Naive thymus-derived CD4-positive, alpha-beta T cell (primary cell): ENCODE measurements around the gene GNG12. TPM values are rescaled to one million over a fixed set of nuclear protein-coding genes. Genes with fewer than 3 reads are reported as not detected.

Experiments
- ATAC-seq: fragments of 150-1000 bp; cut with Tn5 transposase; 2 replicates; pipeline ENCODE4 v1.10.0; 2021; ENCODE audit warnings: mild to moderate bottlenecking, moderate library complexity
- CTCF ChIA-PET: fragments of 350-600 bp; sonication (Branson Sonifier 250); formaldehyde crosslinking; loops from one replicate; lab custom pipeline; 2021; ENCODE audit warnings: antibody characterized with exemption; lab: Charles Lee
- POLR2A ChIA-PET: fragments of 350-600 bp; sonication (Branson Sonifier 250); formaldehyde crosslinking; loops from one replicate; lab custom pipeline; 2021; ENCODE audit warnings: antibody characterized with exemption, inconsistent platforms; lab: Charles Lee
- DNase-seq, 9 donors: peaks; one replicate each; pipeline versions ENCODE4 v3.0.0 to v3.0.0-alpha.2; 2020 to 2022; ENCODE audit warnings: mixed read lengths in 1 of 9
- H3K27ac ChIP-seq: one replicate; pipeline ENCODE4 v1.7.0; 2013; ENCODE audit warnings: mild to moderate bottlenecking, low read depth, low read length, moderate library complexity
- H3K27me3 ChIP-seq, 2 donors: one replicate each; pipeline ENCODE4 v1.7.0; 2013; ENCODE audit warnings: low read length in 2 of 2, mild to moderate bottlenecking in 2 of 2, moderate library complexity in 2 of 2; ENCODE audit not compliant: control insufficient read depth in 2 of 2, insufficient read depth in 2 of 2
- H3K36me3 ChIP-seq, 3 experiments: 1 replicate in 2 of 3; 2 replicates in 1 of 3; pipeline ENCODE4 v1.7.0; 2013; ENCODE audit warnings: low read length in 3 of 3, mild to moderate bottlenecking in 3 of 3, moderate library complexity in 1 of 3; ENCODE audit not compliant: insufficient read depth in 3 of 3, control insufficient read depth in 2 of 3
- H3K4me1 ChIP-seq, 2 donors: one replicate each; pipeline ENCODE4 v1.7.0; 2013; ENCODE audit warnings: low read length in 2 of 2, mild to moderate bottlenecking in 2 of 2, moderate library complexity in 1 of 2; ENCODE audit not compliant: control insufficient read depth in 2 of 2, insufficient read depth in 2 of 2
- H3K4me3 ChIP-seq: 2 replicates; pipeline ENCODE4 v1.7.0; 2013; ENCODE audit warnings: mild to moderate bottlenecking, low read length
- H3K9me3 ChIP-seq, 3 experiments: 1 replicate in 2 of 3; 2 replicates in 1 of 3; pipeline ENCODE4 v1.7.0; 2013; ENCODE audit warnings: low read length in 3 of 3; ENCODE audit not compliant: control insufficient read depth in 2 of 3
- H3K27ac Mint-ChIP-seq, 9 donors: one replicate each; pipeline ENCODE4 v1.8.0; 2020 to 2022; ENCODE audit warnings: mixed read lengths in 9 of 9, mild to moderate bottlenecking in 8 of 9, moderate library complexity in 5 of 9, inconsistent platforms in 2 of 9
- H3K27me3 Mint-ChIP-seq, 5 donors: one replicate each; pipeline ENCODE4 v1.8.0; 2021 to 2022; ENCODE audit warnings: mixed read lengths in 5 of 5, mild to moderate bottlenecking in 1 of 5
- H3K36me3 Mint-ChIP-seq, 5 donors: one replicate each; pipeline ENCODE4 v1.8.0; 2020 to 2022; ENCODE audit warnings: mixed read lengths in 5 of 5, mild to moderate bottlenecking in 3 of 5, inconsistent platforms in 1 of 5
- H3K4me1 Mint-ChIP-seq, 7 donors: one replicate each; pipeline ENCODE4 v1.8.0; 2020 to 2022; ENCODE audit warnings: mixed read lengths in 7 of 7, mild to moderate bottlenecking in 3 of 7, inconsistent platforms in 1 of 7
- H3K4me3 Mint-ChIP-seq, 10 donors: one replicate each; pipeline ENCODE4 v1.8.0; 2020 to 2022; ENCODE audit warnings: mild to moderate bottlenecking in 10 of 10, mixed read lengths in 10 of 10, moderate library complexity in 6 of 10, inconsistent platforms in 2 of 10
- H3K9me3 Mint-ChIP-seq, 11 donors: one replicate each; pipeline ENCODE4 v1.8.0; 2020 to 2022; ENCODE audit warnings: mixed read lengths in 11 of 11, mild to moderate bottlenecking in 4 of 11, inconsistent platforms in 1 of 11, moderate library complexity in 1 of 11
- intact Hi-C, 2 donors: fragments of 100-400 bp; cut with micrococcal nuclease; formaldehyde crosslinking; loops; one replicate each; pipeline ENCODE4 v1.15.1; 2023
- polyA plus RNA-seq, 2 donors: library from polyadenylated mRNA; unstranded; fragments of 300-500 nt; fragmentation: Illumina TruSeq; gene quantifications; one replicate each; pipeline ENCODE4 v1.2.3, GENCODE V29; 2021
- total RNA-seq, 6 experiments: library from RNA in 5 of 6; stranded (reverse) in 5 of 6; gene quantifications; 1 replicate in 5 of 6; 2 replicates in 1 of 6; pipeline ENCODE4 v1.2.3 and lab custom pipeline; 2021 to 2026

GNG12 gene
- total and polyA plus RNA-seq, 7 experiments from 2014 or later = not detected

GRCh38 chr1:67652800-67653199 lies 180.5 kb downstream of the GNG12 start:
- POLR2A ChIA-PET = no interaction called here
- H3K27me3 ChIP-seq = no peaks in the 10 kb centered on the region
- H3K27ac ChIP-seq = no peak overlapping the region
- DNase-seq = no peak
- no peak overlapping the region for H3K4me3 ChIP-seq
- no peak overlapping the region for H3K27ac Mint-ChIP-seq
- no peaks in the 10 kb centered on the region for H3K4me1 Mint-ChIP-seq
- H3K36me3 ChIP-seq = no peaks in the 10 kb centered on the region
- no peak for ATAC-seq
- H3K9me3 Mint-ChIP-seq = peaks cover 0 to 2% (median 0%) of the 10 kb centered on the region in 11 donors
- no peaks in the 10 kb centered on the region for H3K9me3 ChIP-seq
- CTCF ChIA-PET = no interaction called here
- H3K27me3 Mint-ChIP-seq = peaks cover 0 to 16% (median 0%) of the 10 kb centered on the region in 5 donors
- H3K4me3 Mint-ChIP-seq = no peak overlapping the region
- no peaks in the 10 kb centered on the region for H3K4me1 ChIP-seq
- intact Hi-C loops = no loop called here
- H3K36me3 Mint-ChIP-seq = no peaks in the 10 kb centered on the region

Other genes starting within 250 kb of the GNG12 start
- 10 to 100 TPM; 15.0 to 70.4 (median 24.2) TPM for gene GADD45A, start 148.3 kb downstream of the GNG12 start, total RNA-seq
- 1 to 10 TPM; 7.0 to 8.3 TPM for gene GADD45A, start 148.3 kb downstream of the GNG12 start, polyA plus RNA-seq
- gene DIRAS3, start 217.2 kb upstream of the GNG12 start, total RNA-seq = not detected
- not detected for gene DIRAS3, start 217.2 kb upstream of the GNG12 start, polyA plus RNA-seq